HEK293 (cell line): ENCODE results near the gene CHI3L1.

Experiments
- EGR2 ChIP-seq: fragments of 450-650 bp; formaldehyde crosslinking; IDR thresholded peaks from 2 replicates; pipeline ENCODE4 v1.5.1; 2016; ENCODE audit warnings: low read depth, missing biosample characterization, missing genetic modification characterization
- ZNF302 ChIP-seq: fragments of 450-650 bp; formaldehyde crosslinking; IDR thresholded peaks from 2 replicates; pipeline ENCODE4 v1.5.1; 2016; ENCODE audit warnings: missing biosample characterization, missing genetic modification characterization, low read depth
- TF ChIP-seq, protein P1 (sequence below): fragments of 450-650 bp; formaldehyde crosslinking; IDR thresholded peaks from 2 replicates; pipeline ENCODE4 v1.5.1; 2016; ENCODE audit warnings: missing biosample characterization, missing genetic modification characterization

DNA sequence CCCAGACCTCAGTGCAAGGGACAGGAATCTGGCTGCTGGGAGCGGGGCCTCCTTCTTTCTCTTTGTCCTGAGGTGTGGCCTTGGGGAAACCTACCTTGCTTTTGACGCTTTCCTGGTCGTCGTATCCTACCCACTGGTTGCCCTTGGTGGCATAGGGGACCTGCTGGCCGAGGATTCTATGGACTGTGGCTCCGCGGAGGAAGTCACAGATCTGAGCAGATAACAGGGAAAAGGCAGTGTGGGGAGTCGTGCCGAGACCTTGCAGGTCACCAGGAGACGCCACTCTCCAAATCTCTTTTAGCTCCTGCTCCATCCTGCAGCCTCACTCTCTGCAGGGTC, 6.9 kb downstream of the CHI3L1 start:
- TF ChIP-seq EGR2 = no peak
- TF ChIP-seq, protein P1, sequence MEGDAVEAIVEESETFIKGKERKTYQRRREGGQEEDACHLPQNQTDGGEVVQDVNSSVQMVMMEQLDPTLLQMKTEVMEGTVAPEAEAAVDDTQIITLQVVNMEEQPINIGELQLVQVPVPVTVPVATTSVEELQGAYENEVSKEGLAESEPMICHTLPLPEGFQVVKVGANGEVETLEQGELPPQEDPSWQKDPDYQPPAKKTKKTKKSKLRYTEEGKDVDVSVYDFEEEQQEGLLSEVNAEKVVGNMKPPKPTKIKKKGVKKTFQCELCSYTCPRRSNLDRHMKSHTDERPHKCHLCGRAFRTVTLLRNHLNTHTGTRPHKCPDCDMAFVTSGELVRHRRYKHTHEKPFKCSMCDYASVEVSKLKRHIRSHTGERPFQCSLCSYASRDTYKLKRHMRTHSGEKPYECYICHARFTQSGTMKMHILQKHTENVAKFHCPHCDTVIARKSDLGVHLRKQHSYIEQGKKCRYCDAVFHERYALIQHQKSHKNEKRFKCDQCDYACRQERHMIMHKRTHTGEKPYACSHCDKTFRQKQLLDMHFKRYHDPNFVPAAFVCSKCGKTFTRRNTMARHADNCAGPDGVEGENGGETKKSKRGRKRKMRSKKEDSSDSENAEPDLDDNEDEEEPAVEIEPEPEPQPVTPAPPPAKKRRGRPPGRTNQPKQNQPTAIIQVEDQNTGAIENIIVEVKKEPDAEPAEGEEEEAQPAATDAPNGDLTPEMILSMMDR = no peak
- no peak for TF ChIP-seq ZNF302 (tag by site-specific recombination)
